ENCODE measurements around the gene SYN1.

DNA sequence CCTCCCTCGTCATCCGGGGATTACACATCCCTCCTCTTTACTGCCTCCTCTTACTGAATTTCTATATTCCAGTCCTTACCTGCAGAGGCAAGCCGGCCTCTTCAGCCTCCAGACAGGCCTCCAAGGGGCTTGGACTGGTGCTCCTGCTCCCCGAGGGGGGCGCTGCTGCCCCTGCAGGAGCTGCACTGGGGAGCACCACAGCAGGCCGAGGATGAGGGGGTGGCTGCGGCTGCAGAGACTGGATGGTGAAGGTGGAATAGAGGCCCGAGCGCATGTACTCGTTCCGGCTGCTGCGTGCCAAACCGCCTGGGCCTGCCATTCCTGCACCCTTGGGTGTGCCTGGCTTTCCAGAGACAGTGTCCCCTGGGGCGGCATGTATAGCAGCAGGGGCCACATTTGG, 19.2 kb upstream of the SYN1 start:
- TF ChIP-seq, protein P1, sequence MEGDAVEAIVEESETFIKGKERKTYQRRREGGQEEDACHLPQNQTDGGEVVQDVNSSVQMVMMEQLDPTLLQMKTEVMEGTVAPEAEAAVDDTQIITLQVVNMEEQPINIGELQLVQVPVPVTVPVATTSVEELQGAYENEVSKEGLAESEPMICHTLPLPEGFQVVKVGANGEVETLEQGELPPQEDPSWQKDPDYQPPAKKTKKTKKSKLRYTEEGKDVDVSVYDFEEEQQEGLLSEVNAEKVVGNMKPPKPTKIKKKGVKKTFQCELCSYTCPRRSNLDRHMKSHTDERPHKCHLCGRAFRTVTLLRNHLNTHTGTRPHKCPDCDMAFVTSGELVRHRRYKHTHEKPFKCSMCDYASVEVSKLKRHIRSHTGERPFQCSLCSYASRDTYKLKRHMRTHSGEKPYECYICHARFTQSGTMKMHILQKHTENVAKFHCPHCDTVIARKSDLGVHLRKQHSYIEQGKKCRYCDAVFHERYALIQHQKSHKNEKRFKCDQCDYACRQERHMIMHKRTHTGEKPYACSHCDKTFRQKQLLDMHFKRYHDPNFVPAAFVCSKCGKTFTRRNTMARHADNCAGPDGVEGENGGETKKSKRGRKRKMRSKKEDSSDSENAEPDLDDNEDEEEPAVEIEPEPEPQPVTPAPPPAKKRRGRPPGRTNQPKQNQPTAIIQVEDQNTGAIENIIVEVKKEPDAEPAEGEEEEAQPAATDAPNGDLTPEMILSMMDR (IDR thresholded peaks at IDR 0.05; ENCODE audit: low read depth, low read length): no peak
- no peak for TF ChIP-seq EZH2phosphoT487 (IDR thresholded peaks at IDR 0.05; ENCODE audit: low read depth)
